Upper lobe of right lung (tissue), 1 donor: ENCODE measurements around the gene RAB27A. TPM values are rescaled to one million over a fixed set of nuclear protein-coding genes. Genes with fewer than 3 reads are reported as not detected.

Experiments used
- ATAC-seq: fragments of 200-7000 bp; cut with Tn5 transposase; one replicate; pipeline ENCODE4 v1.9.1; 2020; ENCODE audit warnings: mild to moderate bottlenecking, moderate library complexity
- DNase-seq: peaks from one replicate; pipeline ENCODE4 v3.0.0-alpha.2; 2020
- H3K27ac ChIP-seq: fragments of 200-600 bp; one replicate; pipeline ENCODE4 v1.8.0; 2022
- H3K27me3 ChIP-seq: fragments of 200-600 bp; one replicate; pipeline ENCODE4 v1.8.0; 2022; ENCODE audit warnings: mild to moderate bottlenecking
- H3K36me3 ChIP-seq: fragments of 200-600 bp; one replicate; pipeline ENCODE4 v1.8.0; 2022
- H3K4me1 ChIP-seq: fragments of 200-600 bp; one replicate; pipeline ENCODE4 v1.8.0; 2022
- H3K4me3 ChIP-seq: fragments of 200-600 bp; one replicate; pipeline ENCODE4 v1.8.0; 2022; ENCODE audit warnings: mild to moderate bottlenecking
- H3K9me3 ChIP-seq: fragments of 200-600 bp; one replicate; pipeline ENCODE4 v1.8.0; 2022
- intact Hi-C: fragments of 100-400 bp; cut with DNase I; formaldehyde crosslinking; loops from one replicate; pipeline ENCODE4 v1.11.0; 2022
- total RNA-seq: library from RNA; stranded (reverse); fragmentation: NEBNext Ultra II Directional; extraction: Animal tissue kit (Norgen Biotek cat#: 25700); gene quantifications from one replicate; pipeline ENCODE4 v1.2.1, GENCODE V29; 2021
- TF ChIP-seq, protein P1 (sequence below): fragments of 200-600 bp; IDR thresholded peaks from one replicate; pipeline ENCODE4 v1.8.0; 2022; ENCODE audit warnings: antibody characterized with exemption
- donor health status: DM: no; HTN: yes; CAD: no; lungs with severe emphysema.

Gene RAB27A
- total RNA-seq, 1 donor from 2014 or later = 72.5 TPM

DNA sequence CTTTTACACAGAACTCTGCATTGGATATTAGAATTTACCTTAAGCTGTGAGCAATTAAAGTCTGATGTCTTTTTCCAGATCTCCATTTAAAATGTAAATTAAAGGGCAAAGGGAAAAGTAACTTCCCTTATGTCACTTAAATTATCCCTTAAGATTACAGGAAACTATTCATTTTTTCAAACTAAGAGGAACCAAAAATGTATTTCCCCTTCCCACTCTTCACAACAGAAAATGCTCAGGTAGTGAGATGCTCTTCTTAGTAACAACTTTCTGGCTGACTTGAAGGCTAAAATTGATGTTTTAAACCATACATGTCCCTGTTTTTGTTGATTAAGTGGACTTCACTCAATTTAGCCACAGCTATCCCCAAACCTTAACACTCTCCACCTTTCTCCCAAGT is 110.5 kb downstream of the RAB27A start:
- no peaks in the 10 kb centered on the region for H3K27me3 ChIP-seq
- no peak for ATAC-seq
- peaks cover 65% of the 10 kb centered on the region for H3K36me3 ChIP-seq
- no peak overlapping the region for H3K27ac ChIP-seq
- TF ChIP-seq, protein P1, sequence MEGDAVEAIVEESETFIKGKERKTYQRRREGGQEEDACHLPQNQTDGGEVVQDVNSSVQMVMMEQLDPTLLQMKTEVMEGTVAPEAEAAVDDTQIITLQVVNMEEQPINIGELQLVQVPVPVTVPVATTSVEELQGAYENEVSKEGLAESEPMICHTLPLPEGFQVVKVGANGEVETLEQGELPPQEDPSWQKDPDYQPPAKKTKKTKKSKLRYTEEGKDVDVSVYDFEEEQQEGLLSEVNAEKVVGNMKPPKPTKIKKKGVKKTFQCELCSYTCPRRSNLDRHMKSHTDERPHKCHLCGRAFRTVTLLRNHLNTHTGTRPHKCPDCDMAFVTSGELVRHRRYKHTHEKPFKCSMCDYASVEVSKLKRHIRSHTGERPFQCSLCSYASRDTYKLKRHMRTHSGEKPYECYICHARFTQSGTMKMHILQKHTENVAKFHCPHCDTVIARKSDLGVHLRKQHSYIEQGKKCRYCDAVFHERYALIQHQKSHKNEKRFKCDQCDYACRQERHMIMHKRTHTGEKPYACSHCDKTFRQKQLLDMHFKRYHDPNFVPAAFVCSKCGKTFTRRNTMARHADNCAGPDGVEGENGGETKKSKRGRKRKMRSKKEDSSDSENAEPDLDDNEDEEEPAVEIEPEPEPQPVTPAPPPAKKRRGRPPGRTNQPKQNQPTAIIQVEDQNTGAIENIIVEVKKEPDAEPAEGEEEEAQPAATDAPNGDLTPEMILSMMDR = no peak
- H3K9me3 ChIP-seq = no peaks in the 10 kb centered on the region
- no peaks in the 10 kb centered on the region for H3K4me1 ChIP-seq
- no peak overlapping the region for H3K4me3 ChIP-seq
- DNase-seq = no peak
- intact Hi-C loops = no loop called here

DNA sequence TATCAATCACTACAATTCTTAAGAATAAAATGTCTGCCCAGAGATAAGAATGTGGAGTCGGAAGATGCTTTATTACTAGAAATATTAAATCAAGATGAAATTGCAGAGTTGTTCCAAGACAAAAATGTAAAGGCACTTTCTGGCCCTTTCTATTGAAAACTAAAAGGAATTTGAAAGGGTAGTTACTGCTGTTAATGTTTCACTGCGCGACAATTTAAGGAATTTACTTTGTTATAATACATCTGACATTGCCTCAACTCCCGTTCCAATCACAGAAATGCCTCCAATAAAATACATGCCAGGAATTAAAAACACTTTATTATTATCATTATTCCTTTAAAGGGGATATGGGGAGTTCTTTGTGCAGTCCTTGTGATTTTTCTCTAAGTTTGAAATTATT is 119.3 kb downstream of the RAB27A start:
- Histone ChIP-seq H3K4me1 (no peaks in the 10 kb centered on the region), H3K4me3 (no peak overlapping the region), H3K36me3 (peaks cover 6% of the 10 kb centered on the region), H3K9me3 (no peaks in the 10 kb centered on the region), H3K27me3 (no peaks in the 10 kb centered on the region), H3K27ac (no peak overlapping the region)
- TF ChIP-seq, protein P1 = no peak
- intact Hi-C loops = no loop called here
- no peak for ATAC-seq
- no peak for DNase-seq

DNA sequence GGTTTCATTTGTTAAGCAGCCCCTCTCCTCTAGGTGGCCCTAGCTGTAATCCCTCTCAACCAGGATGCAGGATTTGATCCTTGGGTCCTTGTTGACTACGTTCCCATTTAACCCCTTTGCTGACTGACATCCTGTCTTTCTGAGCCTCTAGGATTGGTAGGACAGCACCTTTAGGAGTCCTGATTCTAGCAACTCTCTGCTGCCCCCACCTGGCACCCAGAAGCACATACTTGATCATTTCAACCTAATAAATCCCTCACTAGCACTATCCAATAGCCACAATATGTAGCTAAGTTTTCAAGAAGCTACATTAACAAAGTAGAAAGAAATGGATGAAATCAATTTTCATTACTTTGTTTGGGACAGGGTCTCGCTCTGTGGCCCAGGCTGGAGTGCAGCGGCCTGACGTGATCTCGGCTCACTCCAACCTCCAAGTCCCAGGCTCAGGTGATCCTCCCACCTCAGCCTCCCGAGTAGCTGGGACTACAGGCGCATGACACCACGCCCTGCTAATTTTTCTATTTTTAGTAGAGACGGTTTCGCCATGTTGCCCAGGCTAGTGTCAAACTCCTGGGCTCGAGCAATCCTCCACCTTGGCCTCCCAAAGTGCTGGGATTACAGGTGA is 121.2 kb downstream of the RAB27A start:
- ATAC-seq (peak; percentile 86), DNase-seq (peak; percentile 70)
- H3K4me1 ChIP-seq = no peaks in the 10 kb centered on the region
- no peaks in the 10 kb centered on the region for H3K9me3 ChIP-seq
- TF ChIP-seq, protein P1 = peak; percentile 73
- H3K27me3 ChIP-seq = no peaks in the 10 kb centered on the region
- intact Hi-C loops = no loop called here
- H3K4me3 ChIP-seq = no peak overlapping the region
- no peak overlapping the region for H3K27ac ChIP-seq
- H3K36me3 ChIP-seq = no peaks in the 10 kb centered on the region

DNA sequence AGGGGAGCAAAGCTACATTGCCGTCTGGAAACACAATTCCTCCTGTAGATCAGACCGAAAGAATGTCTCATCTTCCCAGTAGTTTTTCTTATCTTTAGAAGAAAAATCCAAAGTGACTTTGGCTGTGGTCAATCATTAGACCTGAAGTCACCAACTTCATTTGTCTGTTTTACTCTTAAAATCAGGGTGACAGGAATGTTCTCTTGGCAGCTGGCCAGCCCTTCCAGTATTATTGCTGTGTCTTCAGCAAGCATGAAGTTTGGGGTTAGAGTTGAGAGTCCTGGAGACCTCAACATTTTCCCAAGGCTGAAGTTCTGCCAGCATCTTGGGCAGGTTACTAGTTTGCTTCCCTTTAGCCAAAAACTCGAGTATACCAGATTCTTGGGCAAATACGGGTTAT is 125.3 kb downstream of the RAB27A start:
- DNase-seq = no peak
- intact Hi-C loops = no loop called here
- no peak for ATAC-seq

More for the DNA sequence above, 125.3 kb downstream of the RAB27A start:
- Histone ChIP-seq H3K4me3 (no peak overlapping the region), H3K9me3 (no peaks in the 10 kb centered on the region), H3K36me3 (no peaks in the 10 kb centered on the region), H3K4me1 (no peaks in the 10 kb centered on the region), H3K27me3 (no peaks in the 10 kb centered on the region), H3K27ac (no peak overlapping the region)
- TF ChIP-seq, protein P1 = no peak

Other genes starting within 250 kb of the RAB27A start
- 62.1 TPM for gene RSL24D1, start 92.9 kb downstream of the RAB27A start, total RNA-seq
- gene PIGBOS1, start 29.3 kb upstream of the RAB27A start, total RNA-seq = 12.4 TPM
- 8.6 TPM for gene PIGB, start 29.4 kb upstream of the RAB27A start, total RNA-seq
- 92.0 TPM for gene CCPG1, start 118.5 kb upstream of the RAB27A start, total RNA-seq
- 2.3 TPM for gene PIERCE2, start 118.7 kb upstream of the RAB27A start, total RNA-seq
- gene DNAAF4, start 218.4 kb upstream of the RAB27A start, total RNA-seq = 2.4 TPM